ENCODE results near the gene FBXO7. TPM values are rescaled to one million over a fixed set of nuclear protein-coding genes. Genes with fewer than 3 reads are reported as not detected.
A peak's percentile ranks its signal among the peaks of the same experiment; 100 is the strongest.

The FBXO7 gene
- total and polyA plus RNA-seq, 9 of the 15 experiments (the other 6 are each of a cell fraction or from before 2014, with no cell fraction given): 34.0 to 162 (median 85.2) TPM

DNA sequence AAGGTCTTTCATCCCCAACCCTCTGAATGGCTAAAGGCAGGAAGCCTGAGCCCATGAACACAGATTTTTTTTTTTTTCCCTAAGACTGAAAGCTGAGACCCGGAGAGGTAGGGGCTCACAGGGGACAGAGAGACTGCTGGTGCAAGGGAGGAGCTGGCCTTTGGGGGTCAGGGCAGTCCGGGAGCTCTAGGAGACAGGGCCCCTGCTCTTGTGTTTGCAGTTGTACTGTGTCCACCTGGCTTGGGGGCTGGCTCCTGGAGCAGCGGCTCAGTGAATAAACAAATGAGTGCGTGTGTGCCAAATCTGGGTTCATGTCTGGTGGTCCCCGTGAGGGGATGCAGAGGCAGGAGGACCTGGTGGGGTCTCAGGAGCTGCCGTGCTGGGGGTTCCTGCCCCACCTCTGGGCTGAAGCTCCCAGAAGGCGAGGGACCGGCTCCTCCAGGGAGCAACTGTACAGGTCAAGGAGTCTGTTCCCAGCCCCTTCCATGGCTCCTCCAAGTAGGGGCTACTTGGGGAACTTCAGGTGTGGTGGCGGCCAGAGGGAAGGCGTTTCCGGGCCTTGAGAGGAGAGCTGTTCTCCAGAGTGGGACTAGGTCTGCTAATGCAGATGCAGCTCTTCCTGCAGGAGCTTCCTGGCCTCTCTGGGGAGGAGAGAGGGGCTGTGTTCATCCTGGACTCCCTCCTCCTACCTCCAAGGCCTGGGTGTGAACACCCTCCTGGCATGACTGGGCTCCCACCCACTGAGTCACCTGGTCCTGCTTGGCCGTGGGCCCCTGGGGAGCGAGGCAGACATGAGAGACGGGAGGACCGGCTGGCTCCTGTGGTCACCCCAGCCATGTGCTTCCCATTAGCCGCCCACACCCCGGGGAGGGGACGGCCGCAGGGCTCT lies 57.6 kb downstream of the FBXO7 start (continued):
- TF ChIP-seq CREB3L1 (IDR thresholded peaks at IDR 0.05; ENCODE audit: borderline replicate concordance, low read depth) (no peak), KHSRP (IDR thresholded peaks at IDR 0.05) (no peak), KAT7 (CRISPR knock-in tag; IDR thresholded peaks at IDR 0.05; ENCODE audit: borderline replicate concordance) (no peak), MAFG (tag; conservative IDR thresholded peaks at IDR 0.05) (no peak), SUPT5H (IDR thresholded peaks at IDR 0.05) (no peak), GATA2 (CRISPR knock-in tag; IDR thresholded peaks at IDR 0.05) (no peak), ZNF175 (CRISPR knock-in tag; IDR thresholded peaks at IDR 0.05; ENCODE audit: low read depth) (peak; percentile 60), POU5F1 (IDR thresholded peaks at IDR 0.05; ENCODE audit: borderline replicate concordance, low read depth, low read length, partially characterized antibody) (no peak), SP2 (IDR thresholded peaks at IDR 0.05; ENCODE audit: extremely low read depth, low read depth, low read length, poor library complexity, severe bottlenecking) (no peak), KLF16 (IDR thresholded peaks at IDR 0.05) (0 out of 2 replicates have a peak, but pooled peaks have one; percentile 15), EP400 (IDR thresholded peaks at IDR 0.05) (peak; percentile 71), SRSF9 (IDR thresholded peaks at IDR 0.05; ENCODE audit: borderline replicate concordance, low read depth, low read length) (no peak), ZNF316 (IDR thresholded peaks at IDR 0.05) (no peak), CREB5 (CRISPR knock-in tag; IDR thresholded peaks at IDR 0.05) (no peak), SREBF2 (CRISPR knock-in tag; IDR thresholded peaks at IDR 0.05) (no peak), ZNF197 (CRISPR knock-in tag; IDR thresholded peaks at IDR 0.05; ENCODE audit: low read depth) (0 out of 2 replicates have a peak, but pooled peaks have one; percentile 39), MTA3 (IDR thresholded peaks at IDR 0.05; ENCODE audit: borderline replicate concordance) (no peak)
